ENCODE data around the gene DPP7.

The DPP7 gene

DNA sequence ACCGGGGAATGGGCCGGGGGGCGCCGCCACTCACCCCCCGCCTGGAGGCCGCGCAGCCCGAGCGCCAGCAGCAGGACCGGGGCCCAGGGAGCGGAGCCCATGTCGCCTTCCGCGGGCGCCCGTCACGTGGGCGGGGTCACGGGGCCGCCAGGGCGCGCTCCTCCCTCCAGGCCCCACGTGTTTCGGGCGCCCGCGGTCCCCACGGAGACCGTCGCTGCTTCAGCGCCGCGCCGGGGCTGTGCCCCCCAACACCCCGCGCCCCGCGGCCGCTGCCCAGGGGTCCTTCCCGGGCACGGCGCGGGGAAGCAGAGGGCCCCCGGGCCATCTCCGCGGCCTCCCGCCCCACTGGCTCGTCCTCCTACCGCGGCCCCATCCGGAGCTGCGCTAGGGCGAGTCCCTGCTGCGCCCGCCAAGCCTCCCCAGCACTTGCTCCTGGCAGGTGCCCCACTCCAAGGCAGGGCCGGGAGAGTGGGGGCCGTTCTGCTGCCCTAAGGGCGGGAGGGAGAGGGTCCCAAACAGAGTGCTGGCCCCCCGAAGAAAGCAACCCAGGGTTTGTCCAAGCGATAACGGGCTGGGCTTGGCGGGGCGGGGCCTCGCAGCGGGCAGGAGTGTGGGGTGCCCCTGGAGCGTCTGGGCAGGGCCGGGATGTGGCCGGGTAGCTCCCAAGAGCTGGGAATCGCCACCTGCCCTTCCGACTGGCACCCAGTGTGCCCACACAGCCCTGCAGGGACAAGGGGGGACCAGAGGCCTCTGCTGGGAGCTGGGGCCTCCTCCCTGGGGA is at the start of gene DPP7:
DPP7 (minus strand) TSS at position 121 of the 781 bp plus-strand sequence; CDS start at position 101, 20 bp downstream.
- DNase-seq = no peak

GRCh38 chr9:137163805-137164204 is 49.3 kb upstream of the DPP7 start:
- DNase-seq = no peak

DNA sequence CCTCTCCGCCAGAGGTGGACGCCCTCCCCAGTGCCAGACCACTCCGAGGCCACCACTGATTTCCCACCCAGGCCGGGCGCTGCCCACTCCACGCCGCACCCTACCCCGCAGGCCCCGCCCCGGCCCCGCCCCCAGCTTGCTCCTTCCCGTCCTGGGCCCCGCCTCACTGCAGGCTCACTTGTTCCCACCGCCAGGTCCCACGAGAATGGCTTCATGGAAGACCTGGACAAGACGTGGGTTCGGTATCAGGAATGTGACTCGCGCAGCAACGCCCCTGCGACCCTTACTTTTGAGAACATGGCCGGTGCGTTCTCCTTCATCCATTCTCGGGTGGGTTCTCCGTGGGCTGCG is 48.8 kb upstream of the DPP7 start:
- DNase-seq = no peak

DNA sequence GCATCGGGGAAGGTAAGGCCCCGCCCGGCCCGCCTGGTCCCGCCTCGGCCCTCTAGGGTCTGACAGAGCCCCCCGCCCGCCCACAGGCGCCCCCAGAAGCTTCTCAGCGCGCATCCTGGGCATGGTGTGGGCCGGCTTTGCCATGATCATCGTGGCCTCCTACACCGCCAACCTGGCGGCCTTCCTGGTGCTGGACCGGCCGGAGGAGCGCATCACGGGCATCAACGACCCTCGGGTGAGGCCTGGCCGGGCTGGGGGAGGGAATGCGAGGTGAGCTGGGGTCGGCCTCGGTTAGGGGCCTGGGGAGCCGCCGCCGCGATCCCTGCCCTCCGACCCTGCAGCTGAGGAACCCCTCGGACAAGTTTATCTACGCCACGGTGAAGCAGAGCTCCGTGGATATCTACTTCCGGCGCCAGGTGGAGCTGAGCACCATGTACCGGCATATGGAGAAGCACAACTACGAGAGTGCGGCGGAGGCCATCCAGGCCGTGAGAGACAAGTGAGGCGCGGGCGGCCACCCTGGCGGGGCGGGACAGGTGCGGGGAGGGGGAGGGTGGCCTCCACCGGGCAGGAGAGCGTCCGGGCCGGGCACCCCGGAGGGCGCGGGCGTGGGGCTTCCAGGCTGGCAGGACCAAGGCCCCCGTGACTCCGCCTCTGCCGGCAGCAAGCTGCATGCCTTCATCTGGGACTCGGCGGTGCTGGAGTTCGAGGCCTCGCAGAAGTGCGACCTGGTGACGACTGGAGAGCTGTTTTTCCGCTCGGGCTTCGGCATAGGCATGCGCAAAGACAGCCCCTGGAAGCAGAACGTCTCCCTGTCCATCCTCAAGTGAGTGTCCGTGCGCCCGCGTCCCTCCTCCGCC is 48.2 kb upstream of the DPP7 start:
- DNase-seq = no peak

DNA sequence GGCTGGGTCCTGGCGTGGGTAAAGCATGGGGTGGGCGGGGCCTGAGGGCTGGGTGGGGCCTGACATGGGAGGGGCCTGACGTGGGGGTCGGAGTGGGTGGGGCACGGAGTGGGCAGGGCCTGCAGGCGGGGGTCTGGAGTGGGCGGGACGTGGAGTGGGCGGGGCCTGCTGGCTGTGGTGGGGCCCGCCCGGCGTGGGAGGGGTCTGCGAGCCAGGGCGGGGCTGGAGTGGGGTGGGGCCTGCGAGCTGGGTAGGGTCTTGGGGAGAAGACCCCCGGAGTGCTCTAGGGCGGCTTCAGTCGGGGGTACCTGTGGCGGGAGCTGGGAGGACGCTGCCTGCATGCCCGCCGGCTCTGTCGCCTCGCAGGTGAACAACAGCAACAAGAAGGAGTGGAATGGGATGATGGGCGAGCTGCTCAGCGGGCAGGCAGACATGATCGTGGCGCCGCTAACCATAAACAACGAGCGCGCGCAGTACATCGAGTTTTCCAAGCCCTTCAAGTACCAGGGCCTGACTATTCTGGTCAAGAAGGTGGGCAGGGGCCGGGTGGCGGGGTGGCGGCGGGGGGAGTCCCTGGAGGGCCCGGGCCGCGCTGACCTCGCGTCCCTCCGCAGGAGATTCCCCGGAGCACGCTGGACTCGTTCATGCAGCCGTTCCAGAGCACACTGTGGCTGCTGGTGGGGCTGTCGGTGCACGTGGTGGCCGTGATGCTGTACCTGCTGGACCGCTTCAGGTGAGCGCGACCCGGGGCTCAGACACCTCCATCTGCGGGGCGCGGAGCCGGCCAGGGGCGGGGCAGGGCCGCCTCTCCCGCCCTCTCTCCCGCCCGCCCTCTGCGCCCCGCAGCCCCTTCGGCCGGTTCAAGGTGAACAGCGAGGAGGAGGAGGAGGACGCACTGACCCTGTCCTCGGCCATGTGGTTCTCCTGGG is 47.3 kb upstream of the DPP7 start:
- no peak for DNase-seq

DNA sequence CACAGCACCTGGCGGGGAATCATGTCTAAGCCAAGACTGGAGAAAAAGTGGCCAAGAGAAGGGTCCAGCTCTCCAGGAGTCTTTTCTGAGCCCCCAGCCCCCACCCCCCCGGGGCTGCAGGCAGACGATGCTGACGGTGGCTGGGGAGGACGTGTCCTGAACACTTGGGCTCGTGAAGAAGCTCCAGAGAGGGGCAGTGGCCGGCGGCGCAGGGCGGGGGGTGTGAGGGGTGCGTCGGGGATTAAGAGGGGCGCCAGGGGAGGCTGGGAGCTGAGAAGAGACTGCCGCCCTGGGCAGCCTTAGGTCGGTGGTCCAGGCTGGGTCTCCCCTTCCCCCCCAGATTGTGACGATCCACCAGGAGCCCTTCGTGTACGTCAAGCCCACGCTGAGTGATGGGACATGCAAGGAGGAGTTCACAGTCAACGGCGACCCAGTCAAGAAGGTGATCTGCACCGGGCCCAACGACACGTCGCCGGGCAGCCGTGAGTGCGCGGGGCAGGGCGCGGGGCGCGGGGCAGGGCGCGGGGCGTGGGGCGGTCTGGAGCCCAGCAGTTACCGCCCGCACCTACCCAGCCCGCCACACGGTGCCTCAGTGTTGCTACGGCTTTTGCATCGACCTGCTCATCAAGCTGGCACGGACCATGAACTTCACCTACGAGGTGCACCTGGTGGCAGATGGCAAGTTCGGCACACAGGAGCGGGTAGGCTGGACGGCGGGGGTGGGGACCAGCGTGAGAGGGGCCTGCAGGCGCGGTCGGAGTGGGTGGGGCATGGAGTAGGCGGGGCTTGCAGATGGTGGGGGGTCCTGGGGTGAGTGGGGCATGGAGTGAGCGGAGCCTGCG is 46.4 kb upstream of the DPP7 start:
- no peak for DNase-seq

DNA sequence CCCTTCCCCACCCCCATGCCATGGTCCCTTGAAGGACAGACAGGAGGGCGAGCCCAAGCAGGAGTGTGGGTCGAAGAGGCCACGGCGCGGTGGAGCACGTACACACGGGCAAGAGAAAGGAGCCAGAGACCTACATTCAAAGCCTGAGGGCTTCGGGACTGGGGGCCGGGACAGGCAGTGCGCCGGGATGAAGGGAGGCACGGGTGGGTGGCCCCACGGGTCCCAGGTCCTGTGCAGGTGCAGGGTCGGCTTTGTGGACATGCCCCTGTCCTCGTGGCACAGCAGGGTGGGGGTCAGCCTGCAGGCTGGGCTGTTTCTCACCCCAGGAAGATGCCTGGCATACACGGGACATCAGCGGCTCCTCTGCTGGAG is 45.5 kb upstream of the DPP7 start:
- DNase-seq = no peak

- DNase-seq = no peak
Measured at GRCh38 chr9:137159105-137160053, 44.8 kb upstream of the DPP7 start.

- no peak for DNase-seq
Measured at GRCh38 chr9:137158625-137159024, 44.1 kb upstream of the DPP7 start.

DNA sequence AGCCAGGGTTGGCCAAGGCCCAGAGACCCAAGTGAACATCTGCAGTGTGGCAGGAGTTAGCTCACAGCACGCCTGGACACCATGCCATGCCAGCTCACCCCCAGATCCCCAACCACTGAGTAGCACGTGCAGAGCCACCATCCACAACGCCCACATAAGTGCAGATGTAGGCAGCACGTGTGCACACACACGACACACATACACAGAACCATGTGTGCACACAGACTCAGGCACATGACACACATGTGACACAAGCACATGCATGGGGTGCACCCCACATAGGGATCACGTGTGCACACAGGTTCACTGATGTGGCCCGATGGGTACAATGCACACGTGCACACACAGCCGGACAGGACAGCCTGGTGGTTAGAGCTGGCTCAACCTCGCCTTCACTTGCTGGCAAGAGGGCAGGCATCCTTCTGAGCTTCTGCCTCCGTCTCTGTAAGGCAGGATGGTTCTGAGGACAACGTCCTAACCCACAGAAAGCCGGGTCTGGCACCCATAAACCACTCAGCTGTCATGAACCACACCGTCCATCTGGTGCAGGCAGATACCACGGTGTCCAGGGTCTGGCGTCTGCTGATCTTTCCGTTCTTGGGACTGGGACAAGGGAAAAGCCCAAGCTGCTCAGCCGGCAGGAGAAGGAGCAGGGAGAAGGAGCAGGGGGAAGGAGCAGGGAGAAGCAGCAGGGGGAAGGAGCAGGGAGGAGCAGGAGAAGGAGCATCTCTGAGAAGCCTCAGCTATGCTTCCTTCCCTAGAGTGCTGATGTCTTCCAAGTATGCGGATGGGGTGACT is 43.3 kb upstream of the DPP7 start:
- no peak for DNase-seq

DNA sequence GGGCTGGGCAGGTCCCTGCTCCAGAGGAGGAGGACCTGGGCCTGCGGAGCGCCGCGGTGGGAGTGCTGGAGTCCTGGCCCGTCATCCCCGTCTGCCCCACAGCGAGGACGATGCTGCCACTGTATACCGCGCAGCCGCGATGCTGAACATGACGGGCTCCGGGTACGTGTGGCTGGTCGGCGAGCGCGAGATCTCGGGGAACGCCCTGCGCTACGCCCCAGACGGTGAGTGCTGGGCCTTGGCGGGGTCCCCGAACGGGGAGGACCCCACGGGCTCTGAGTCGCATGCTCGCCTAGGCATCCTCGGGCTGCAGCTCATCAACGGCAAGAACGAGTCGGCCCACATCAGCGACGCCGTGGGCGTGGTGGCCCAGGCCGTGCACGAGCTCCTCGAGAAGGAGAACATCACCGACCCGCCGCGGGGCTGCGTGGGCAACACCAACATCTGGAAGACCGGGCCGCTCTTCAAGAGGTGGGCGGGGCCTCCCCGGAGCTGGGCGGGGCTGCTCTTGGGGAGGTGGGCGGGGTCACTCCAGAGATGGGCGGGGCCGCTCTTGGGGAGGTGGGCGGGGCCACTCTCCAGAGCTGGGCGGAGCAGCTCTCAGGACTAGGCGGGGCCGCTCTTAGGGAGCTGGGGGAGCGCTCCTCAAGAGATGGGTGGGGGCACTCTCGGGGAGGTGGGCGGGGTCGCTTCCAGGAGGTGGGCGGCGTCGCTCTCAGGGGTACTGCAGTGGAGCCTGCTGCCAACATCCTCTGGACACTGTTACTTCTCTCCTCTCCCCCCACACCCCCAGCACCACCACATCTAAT is 42.2 kb upstream of the DPP7 start:
- no peak for DNase-seq

- no peak for DNase-seq
Measured at GRCh38 chr9:137152844-137153405, 38.4 kb upstream of the DPP7 start.

GRCh38 chr9:137150617-137151457 is 36.3 kb upstream of the DPP7 start:
- peak; percentile 89 for DNase-seq

GRCh38 chr9:137149942-137150616 is 35.5 kb upstream of the DPP7 start:
- no peak for DNase-seq

DNA sequence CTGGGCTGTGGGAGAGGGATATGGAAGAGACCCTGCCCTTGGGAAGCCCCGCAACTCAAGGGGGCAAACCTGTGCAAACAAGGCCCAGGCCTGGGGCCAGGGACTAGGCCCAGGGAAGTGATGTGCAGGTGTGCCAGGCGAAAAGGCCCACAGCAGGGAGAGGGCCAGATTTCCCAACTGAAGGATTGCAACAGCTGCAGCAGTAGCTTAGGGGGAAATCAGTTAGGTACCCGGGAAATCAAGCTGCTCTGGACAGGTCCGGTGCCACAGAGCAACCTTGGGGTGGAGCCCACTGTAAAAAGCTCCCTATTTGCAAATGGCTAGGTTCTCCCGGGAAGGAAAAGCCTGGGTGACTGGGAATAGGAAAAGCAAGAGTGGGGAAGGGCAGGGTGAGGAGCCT is 34.8 kb upstream of the DPP7 start:
- no peak for DNase-seq

DNA sequence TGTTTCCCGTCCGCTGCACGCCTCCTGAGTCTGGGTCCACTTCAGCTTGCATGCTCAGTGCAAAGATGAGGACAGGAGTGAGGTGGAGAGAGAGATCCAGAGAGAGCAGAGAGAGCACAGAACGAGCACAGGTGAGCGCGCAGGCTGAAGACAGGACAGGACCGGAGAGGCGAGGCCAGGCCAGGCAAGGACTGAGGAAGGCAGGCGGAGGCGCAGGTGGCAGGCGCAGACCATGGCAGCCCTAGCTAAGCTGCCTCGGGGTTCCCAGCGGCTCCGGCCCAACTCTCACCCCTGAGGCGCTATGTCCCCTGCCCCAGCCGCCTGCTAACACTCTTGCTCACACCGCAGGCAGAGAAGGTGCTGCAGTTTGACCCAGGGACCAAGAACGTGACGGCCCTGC is 34.1 kb upstream of the DPP7 start:
- no peak for DNase-seq

- DNase-seq = no peak
Measured at GRCh38 chr9:137148242-137148641, 33.7 kb upstream of the DPP7 start.
